ENCODE results near the gene TRRAP.

The TRRAP gene

GRCh38 chr7:98974906-98975816 lies 96.8 kb downstream of the TRRAP start:
- no peaks in the 10 kb centered on the region for H3K9me3 Mint-ChIP-seq
- ATAC-seq: no peak
- no peak overlapping the region for H3K4me3 Mint-ChIP-seq
- H3K4me1 Mint-ChIP-seq: no peaks in the 10 kb centered on the region
- H3K27ac Mint-ChIP-seq: no peak overlapping the region
- H3K27me3 Mint-ChIP-seq: no peaks in the 10 kb centered on the region
- no peak for DNase-seq

- DNase-seq (no peak), ATAC-seq (no peak)
- H3K4me3 Mint-ChIP-seq: no peak overlapping the region
- H3K4me1 Mint-ChIP-seq: no peaks in the 10 kb centered on the region
- H3K9me3 Mint-ChIP-seq: no peaks in the 10 kb centered on the region
- H3K27ac Mint-ChIP-seq: peak overlapping the region in 1 of 2 donors; percentile 34
- no peaks in the 10 kb centered on the region for H3K27me3 Mint-ChIP-seq
These were observed 98.3 kb downstream of the TRRAP start for GRCh38 chr7:98976396-98977185.

GRCh38 chr7:98978672-98979071 lies 100.3 kb downstream of the TRRAP start:
- DNase-seq (no peak), ATAC-seq (no peak)
- H3K9me3 Mint-ChIP-seq: no peaks in the 10 kb centered on the region
- no peaks in the 10 kb centered on the region for H3K27me3 Mint-ChIP-seq
- H3K4me1 Mint-ChIP-seq: no peaks in the 10 kb centered on the region
- H3K4me3 Mint-ChIP-seq: no peak overlapping the region
- H3K27ac Mint-ChIP-seq: no peak overlapping the region

GRCh38 chr7:98981701-98982100 lies 103.4 kb downstream of the TRRAP start:
- H3K27me3 Mint-ChIP-seq: no peaks in the 10 kb centered on the region
- H3K27ac Mint-ChIP-seq: no peak overlapping the region

GRCh38 chr7:98982686-98983085 lies 104.4 kb downstream of the TRRAP start:
- no peaks in the 10 kb centered on the region for H3K27me3 Mint-ChIP-seq
- peaks cover 0 to 5% of the 10 kb centered on the region in 2 donors for H3K9me3 Mint-ChIP-seq
- DNase-seq: no peak
- H3K4me1 Mint-ChIP-seq: peaks cover 8% of the 10 kb centered on the region
- H3K27ac Mint-ChIP-seq: no peak overlapping the region
- ATAC-seq: no peak
- H3K4me3 Mint-ChIP-seq: no peak overlapping the region

More at GRCh38 chr7:98981701-98982100, 103.4 kb downstream of the TRRAP start:
- Mint-ChIP-seq H3K4me1 (no peaks in the 10 kb centered on the region), H3K4me3 (no peak overlapping the region), H3K9me3 (peaks cover 0 to 5% of the 10 kb centered on the region in 2 donors)
- DNase-seq (no peak), ATAC-seq (no peak)

- no peak overlapping the region for H3K4me3 Mint-ChIP-seq
- DNase-seq: no peak
- ATAC-seq: no peak
- H3K27me3 Mint-ChIP-seq: no peaks in the 10 kb centered on the region
- peaks cover 22% of the 10 kb centered on the region for H3K4me1 Mint-ChIP-seq
- no peak overlapping the region for H3K27ac Mint-ChIP-seq
- peaks cover 0 to 5% of the 10 kb centered on the region in 2 donors for H3K9me3 Mint-ChIP-seq
These were observed 105.8 kb downstream of the TRRAP start for GRCh38 chr7:98984126-98984525.

GRCh38 chr7:98985406-98985805 lies 107.1 kb downstream of the TRRAP start:
- no peaks in the 10 kb centered on the region for H3K27me3 Mint-ChIP-seq
- no peak for ATAC-seq
- peaks cover 0 to 5% of the 10 kb centered on the region in 2 donors for H3K9me3 Mint-ChIP-seq
- no peak overlapping the region for H3K27ac Mint-ChIP-seq
- peaks cover 30% of the 10 kb centered on the region for H3K4me1 Mint-ChIP-seq
- no peak for DNase-seq
- no peak overlapping the region for H3K4me3 Mint-ChIP-seq

- peaks cover 0 to 5% of the 10 kb centered on the region in 2 donors for H3K9me3 Mint-ChIP-seq
- ATAC-seq (no peak), DNase-seq (no peak)
- H3K4me3 Mint-ChIP-seq: no peak overlapping the region
- peaks cover 30% of the 10 kb centered on the region for H3K4me1 Mint-ChIP-seq
- no peak overlapping the region for H3K27ac Mint-ChIP-seq
- no peaks in the 10 kb centered on the region for H3K27me3 Mint-ChIP-seq
These were observed 107.6 kb downstream of the TRRAP start for GRCh38 chr7:98985945-98986344.

- DNase-seq: no peak
- Mint-ChIP-seq H3K9me3 (peaks cover 0 to 5% of the 10 kb centered on the region in 2 donors), H3K4me3 (peak overlapping the region in 1 of 2 donors; percentile 8), H3K4me1 (peaks cover 30% of the 10 kb centered on the region), H3K27ac (no peak overlapping the region), H3K27me3 (no peaks in the 10 kb centered on the region)
- ATAC-seq: no peak
These were observed 110.3 kb downstream of the TRRAP start for GRCh38 chr7:98988641-98989040.

GRCh38 chr7:98990356-98990755 lies 112.0 kb downstream of the TRRAP start:
- peaks cover 36% of the 10 kb centered on the region for H3K4me1 Mint-ChIP-seq
- H3K27ac Mint-ChIP-seq: peak overlapping the region in 1 of 2 donors; percentile 5
- ATAC-seq: no peak
- no peak for DNase-seq
- peaks cover 0 to 5% of the 10 kb centered on the region in 2 donors for H3K9me3 Mint-ChIP-seq
- H3K27me3 Mint-ChIP-seq: no peaks in the 10 kb centered on the region
- H3K4me3 Mint-ChIP-seq: no peak overlapping the region

GRCh38 chr7:98991141-98991540 lies 112.8 kb downstream of the TRRAP start:
- Mint-ChIP-seq H3K4me1 (peaks cover 44% of the 10 kb centered on the region), H3K27me3 (no peaks in the 10 kb centered on the region), H3K4me3 (no peak overlapping the region), H3K27ac (no peak overlapping the region), H3K9me3 (no peaks in the 10 kb centered on the region)
- DNase-seq: no peak
- no peak for ATAC-seq

- H3K27ac Mint-ChIP-seq: no peak overlapping the region
- ATAC-seq: no peak
- H3K4me1 Mint-ChIP-seq: peaks cover 44% of the 10 kb centered on the region
- no peaks in the 10 kb centered on the region for H3K27me3 Mint-ChIP-seq
- H3K4me3 Mint-ChIP-seq: no peak overlapping the region
- no peak for DNase-seq
- H3K9me3 Mint-ChIP-seq: no peaks in the 10 kb centered on the region
These were observed 113.7 kb downstream of the TRRAP start for GRCh38 chr7:98992076-98992475.

- Mint-ChIP-seq H3K4me1 (peaks cover 32% of the 10 kb centered on the region), H3K27ac (no peak overlapping the region), H3K27me3 (no peaks in the 10 kb centered on the region), H3K9me3 (no peaks in the 10 kb centered on the region), H3K4me3 (no peak overlapping the region)
- ATAC-seq (no peak), DNase-seq (no peak)
These were observed 114.9 kb downstream of the TRRAP start for GRCh38 chr7:98993024-98993897.

- H3K27ac Mint-ChIP-seq: peak overlapping the region in 1 of 2 donors; percentile 30
- H3K27me3 Mint-ChIP-seq: no peaks in the 10 kb centered on the region
- no peak for ATAC-seq
- H3K4me3 Mint-ChIP-seq: no peak overlapping the region
- H3K4me1 Mint-ChIP-seq: peaks cover 22% of the 10 kb centered on the region
- DNase-seq: no peak
- no peaks in the 10 kb centered on the region for H3K9me3 Mint-ChIP-seq
These were observed 116.0 kb downstream of the TRRAP start for GRCh38 chr7:98994046-98994944.

All from stimulated activated naive CD8-positive, alpha-beta T cell treated with anti-CD3 and anti-CD28 coated beads, Interleukin-15, amount 100 ng/mL, for 72 hours (primary cell).